Dermis lymphatic vessel endothelial cell (primary cell): ENCODE results near the gene SEL1L2. TPM values are rescaled to one million over a fixed set of nuclear protein-coding genes. Genes with fewer than 3 reads are reported as not detected.

ENCODE experiments used
- total RNA-seq: library from RNA; depleted of rRNA; stranded (reverse); fragments of >200 nt; gene quantifications from 2 replicates; pipeline ENCODE4 v1.2.1, GENCODE V29; 2014

Gene SEL1L2
- total RNA-seq = not detected in 2 replicates

DNA sequence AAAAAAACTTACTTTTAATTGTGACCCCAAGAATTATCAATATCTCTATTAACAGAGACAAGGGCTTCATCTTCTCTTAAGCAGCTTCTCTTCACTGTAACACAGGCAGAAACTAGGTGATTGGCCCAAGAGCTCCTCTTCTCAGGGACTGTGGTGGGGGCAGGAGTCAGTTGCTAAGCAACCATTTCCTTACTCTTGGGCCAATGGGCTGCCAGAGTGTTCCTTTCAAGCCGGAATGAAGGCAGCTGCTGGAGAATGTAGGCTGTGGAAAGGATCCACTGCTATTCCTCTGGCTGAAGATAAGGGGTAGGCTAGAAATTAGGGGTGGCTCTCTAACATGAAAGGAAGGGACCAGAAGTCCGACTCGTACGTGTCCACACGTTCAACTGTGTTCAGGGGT, at the start of gene SEL1L2:
Gene SEL1L2, minus strand, starts transcription at position 150 of the 400 bp plus-strand sequence. Its CDS starts 80 bp downstream, at position 70.

GRCh38 chr20:13995086-13995665, 4.8 kb upstream of the SEL1L2 start, which contains the start of gene MACROD2:
Gene MACROD2 (plus strand): TSS chr20:13995516.

Other genes starting within 250 kb of the SEL1L2 start
- 5.9 and 11.1 TPM in 2 replicates for gene ESF1, start 205.7 kb downstream of the SEL1L2 start, total RNA-seq
- 11.7 and 12.6 TPM in 2 replicates for gene NDUFAF5, start 205.6 kb downstream of the SEL1L2 start, total RNA-seq
- gene MACROD2, start 4.9 kb upstream of the SEL1L2 start, total RNA-seq = 0.76 and 0.95 TPM in 2 replicates